ACC112 (cell line): ENCODE data around the gene IRX4.

Source experiments
- H2AFZ ChIP-seq: fragments of 200-600 bp; sonication (generic); one replicate; pipeline ENCODE4 v1.6.0; 2017; ENCODE audit warnings: antibody characterized with exemption, low read length; ENCODE audit not compliant: unreplicated experiment
- H3K27ac ChIP-seq: fragments of 200-600 bp; sonication (generic); 2 replicates; pipeline ENCODE4 v1.5.1; 2014; ENCODE audit warnings: low read depth, mild to moderate bottlenecking, antibody characterized with exemption, low read length, moderate library complexity
- H3K27me3 ChIP-seq: fragments of 200-600 bp; sonication (generic); 2 replicates; pipeline ENCODE4 v1.6.1; 2014; ENCODE audit warnings: mild to moderate bottlenecking, antibody characterized with exemption, low read length, moderate library complexity, mixed read lengths; ENCODE audit not compliant: insufficient read depth
- H3K36me3 ChIP-seq: fragments of 200-600 bp; sonication (generic); 2 replicates; pipeline ENCODE4 v1.6.1; 2016; ENCODE audit warnings: mild to moderate bottlenecking, antibody characterized with exemption, low read length, moderate library complexity, mixed read lengths; ENCODE audit not compliant: insufficient read depth
- H3K4me1 ChIP-seq: fragments of 200-600 bp; sonication (generic); one replicate; pipeline ENCODE4 v1.6.1; 2016; ENCODE audit warnings: low read length, mixed read lengths; ENCODE audit not compliant: insufficient read depth, unreplicated experiment, control insufficient read depth
- H3K4me3 ChIP-seq: fragments of 200-600 bp; sonication (generic); 2 replicates; pipeline ENCODE4 v1.5.1; 2014; ENCODE audit warnings: mild to moderate bottlenecking, low read depth, low read length
- H3K79me2 ChIP-seq: fragments of 200-600 bp; sonication (generic); one replicate; pipeline ENCODE4 v1.6.0; 2016; ENCODE audit warnings: low read length; ENCODE audit not compliant: control insufficient read depth, unreplicated experiment, insufficient read depth

The IRX4 gene

DNA sequence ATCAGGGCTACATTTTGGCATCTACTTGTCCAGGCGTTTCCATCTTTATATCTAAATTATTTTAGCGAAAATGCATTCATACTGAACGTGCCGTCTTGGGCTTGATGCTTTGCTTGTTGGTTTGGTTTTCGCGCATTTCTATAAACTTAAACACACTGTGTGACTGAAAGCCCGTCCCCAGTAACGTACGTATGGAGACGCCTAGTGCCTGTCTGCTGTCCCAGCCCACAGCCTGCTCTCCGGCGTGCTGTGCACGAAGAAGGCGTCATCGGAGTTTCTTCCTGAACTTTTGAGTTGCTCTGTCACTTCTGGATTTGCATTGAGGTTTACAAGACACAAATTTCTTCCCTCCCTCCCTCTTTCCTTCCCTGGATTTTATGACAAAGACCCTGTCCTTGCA, 40.6 kb upstream of the IRX4 start:
- H3K27ac ChIP-seq: no peak overlapping the region
- H3K36me3 ChIP-seq: no peaks in the 10 kb centered on the region
- no peak overlapping the region for H2AFZ ChIP-seq
- H3K4me1 ChIP-seq: no peaks in the 10 kb centered on the region
- no peaks in the 10 kb centered on the region for H3K79me2 ChIP-seq
- no peak overlapping the region for H3K4me3 ChIP-seq
- peaks cover 4% of the 10 kb centered on the region; the same call in 1 of the 2 replicates for H3K27me3 ChIP-seq

DNA sequence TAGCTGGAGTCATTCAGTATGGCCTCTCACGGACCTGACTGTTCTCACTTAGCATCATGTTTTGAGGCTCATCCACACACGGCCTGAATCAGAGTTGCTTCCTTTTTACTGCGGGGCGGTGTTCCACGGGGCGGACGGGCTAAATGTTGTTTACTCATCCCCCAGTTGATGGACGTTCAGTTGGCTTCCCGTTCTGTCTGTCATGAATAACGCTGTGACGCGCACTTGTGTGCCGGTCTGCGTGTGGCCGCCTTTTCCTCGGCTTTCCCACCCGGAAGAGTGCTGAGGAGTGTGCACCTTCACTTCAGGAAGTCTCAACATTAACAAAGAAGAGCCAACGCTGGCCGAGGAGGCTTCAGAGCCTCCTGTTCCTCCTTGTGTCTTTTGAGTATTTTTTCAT, 39.0 kb upstream of the IRX4 start:
- H3K36me3 ChIP-seq: no peaks in the 10 kb centered on the region
- H3K27me3 ChIP-seq: peaks cover 4% of the 10 kb centered on the region; the same call in 1 of the 2 replicates

DNA sequence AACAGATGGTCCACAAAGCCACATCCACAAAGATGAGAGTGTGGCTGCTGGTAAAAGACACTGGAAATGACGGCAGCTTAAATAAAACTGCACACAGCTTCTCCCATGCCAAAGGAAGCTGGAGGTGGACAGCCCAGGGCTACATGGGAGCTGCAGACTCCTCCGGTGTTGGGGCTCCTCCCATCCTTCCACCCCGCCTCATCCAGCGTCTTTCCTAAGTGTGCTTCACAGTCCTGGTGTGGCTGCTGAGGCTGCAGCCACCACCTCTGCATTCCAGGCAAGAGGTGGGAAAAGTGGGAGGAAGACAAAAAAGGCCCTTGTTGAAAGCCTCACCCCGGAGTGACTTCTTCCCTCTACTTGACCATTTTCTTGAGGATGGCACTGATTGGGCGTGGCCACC, 37.0 kb upstream of the IRX4 start:
- no peaks in the 10 kb centered on the region for H3K79me2 ChIP-seq
- H3K27me3 ChIP-seq: peaks cover 4% of the 10 kb centered on the region; the same call in 1 of the 2 replicates
- no peak overlapping the region for H2AFZ ChIP-seq
- no peaks in the 10 kb centered on the region for H3K4me1 ChIP-seq
- no peak overlapping the region for H3K4me3 ChIP-seq
- H3K36me3 ChIP-seq: no peaks in the 10 kb centered on the region
- no peak overlapping the region for H3K27ac ChIP-seq

More for the DNA sequence above, 39.0 kb upstream of the IRX4 start:
- Histone ChIP-seq H2AFZ (no peak overlapping the region), H3K4me3 (no peak overlapping the region), H3K79me2 (no peaks in the 10 kb centered on the region), H3K27ac (no peak overlapping the region), H3K4me1 (no peaks in the 10 kb centered on the region)

DNA sequence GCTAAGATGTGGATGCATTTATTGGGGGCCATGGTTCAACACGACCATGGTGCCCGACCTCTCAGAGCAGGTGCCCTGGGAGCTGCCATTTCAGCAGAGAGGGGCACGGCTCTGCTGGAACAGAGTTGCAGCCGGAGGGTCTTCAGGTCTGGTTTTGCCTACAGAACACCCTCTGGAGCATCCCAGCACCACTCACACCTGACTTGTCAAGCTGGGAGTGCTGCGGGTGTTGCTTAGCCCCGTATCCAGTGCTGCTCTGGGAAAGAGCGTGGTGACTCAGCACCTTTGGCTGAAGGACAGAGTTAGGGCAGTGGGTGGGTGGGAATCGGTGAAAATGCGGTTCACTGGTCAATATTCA, 36.5 kb upstream of the IRX4 start:
- H3K36me3 ChIP-seq: no peaks in the 10 kb centered on the region
- H3K27me3 ChIP-seq: peaks cover 9% of the 10 kb centered on the region; the same call in 1 of the 2 replicates
- H2AFZ ChIP-seq: no peak overlapping the region

DNA sequence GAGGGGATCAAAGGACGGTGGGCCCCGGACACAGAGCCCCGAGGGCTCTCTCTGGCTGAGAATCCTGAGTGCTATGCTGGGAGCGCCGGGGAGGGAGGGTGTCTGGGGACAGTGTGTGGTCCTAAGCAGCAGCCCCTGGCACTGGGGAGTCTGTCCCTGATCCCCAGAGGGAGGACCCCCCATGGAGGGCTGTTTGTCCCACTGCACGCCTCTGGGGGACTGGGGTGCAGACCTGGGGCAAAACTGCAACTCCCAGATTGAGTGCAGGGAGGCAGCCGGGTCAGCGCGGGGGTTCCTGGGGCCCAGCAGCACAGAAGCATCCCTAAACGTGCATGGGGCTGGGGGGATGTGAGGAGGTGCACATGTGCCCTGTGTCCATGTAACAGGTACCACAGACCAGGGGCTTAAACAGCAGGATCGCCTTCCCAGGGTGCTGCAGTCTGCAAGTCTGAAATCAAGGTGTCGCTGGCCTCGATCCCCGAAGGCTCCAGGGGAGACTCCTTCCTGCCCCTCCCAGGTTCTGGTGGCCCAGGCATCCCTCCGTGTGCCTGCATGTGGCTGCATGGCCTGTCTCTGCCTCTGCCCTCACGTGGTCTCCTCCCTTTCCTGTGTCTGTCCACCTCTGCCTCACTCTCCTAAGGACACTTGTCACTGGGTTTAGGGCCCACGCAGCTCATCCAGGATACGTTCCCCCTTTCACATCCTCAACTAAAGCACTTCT, 35.9 kb upstream of the IRX4 start:
- H3K27me3 ChIP-seq: peaks cover 6% of the 10 kb centered on the region; the same call in 1 of the 2 replicates
- no peaks in the 10 kb centered on the region for H3K4me1 ChIP-seq
- no peaks in the 10 kb centered on the region for H3K36me3 ChIP-seq
- no peak overlapping the region for H2AFZ ChIP-seq
- no peaks in the 10 kb centered on the region for H3K79me2 ChIP-seq
- H3K27ac ChIP-seq: no peak overlapping the region
- no peak overlapping the region for H3K4me3 ChIP-seq

More for the DNA sequence above, 36.5 kb upstream of the IRX4 start:
- no peaks in the 10 kb centered on the region for H3K4me1 ChIP-seq
- H3K27ac ChIP-seq: no peak overlapping the region
- H3K79me2 ChIP-seq: no peaks in the 10 kb centered on the region
- H3K4me3 ChIP-seq: no peak overlapping the region

DNA sequence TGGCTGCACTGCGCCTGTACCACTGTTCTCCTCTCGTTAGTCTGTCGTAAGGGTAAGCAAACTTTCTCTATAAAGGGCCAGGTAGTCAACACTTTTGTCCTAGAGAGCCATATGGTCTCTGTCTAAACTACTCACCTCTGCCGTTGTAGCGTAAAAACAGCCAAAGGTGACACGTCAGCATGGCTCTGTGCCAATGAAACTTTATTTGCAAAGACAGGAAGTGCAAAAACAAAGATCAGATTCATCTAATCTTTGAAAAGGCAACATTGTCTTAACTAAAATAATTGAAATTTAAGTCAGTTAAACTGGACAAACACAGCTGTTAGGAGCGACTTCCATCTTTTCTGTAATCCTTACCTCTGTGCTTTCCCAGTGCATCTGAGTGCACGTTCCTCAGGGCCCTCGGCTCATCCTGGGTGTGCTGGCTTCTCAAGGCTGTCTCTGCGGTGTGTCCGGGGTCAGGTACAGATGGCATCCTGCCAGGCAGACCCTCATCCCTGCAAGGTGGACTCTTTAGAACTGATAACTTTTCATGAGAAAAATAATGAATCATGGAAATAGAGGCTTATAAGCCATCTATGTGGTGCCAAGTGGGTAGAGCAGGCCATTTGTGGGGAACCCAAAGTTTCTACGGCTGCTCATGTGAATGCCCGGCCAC, 35.2 kb upstream of the IRX4 start:
- Histone ChIP-seq H3K4me1 (no peaks in the 10 kb centered on the region), H3K4me3 (no peak overlapping the region), H3K36me3 (no peaks in the 10 kb centered on the region), H3K27me3 (peaks cover 6% of the 10 kb centered on the region; the same call in 1 of the 2 replicates), H3K79me2 (no peaks in the 10 kb centered on the region), H3K27ac (no peak overlapping the region), H2AFZ (no peak overlapping the region)

DNA sequence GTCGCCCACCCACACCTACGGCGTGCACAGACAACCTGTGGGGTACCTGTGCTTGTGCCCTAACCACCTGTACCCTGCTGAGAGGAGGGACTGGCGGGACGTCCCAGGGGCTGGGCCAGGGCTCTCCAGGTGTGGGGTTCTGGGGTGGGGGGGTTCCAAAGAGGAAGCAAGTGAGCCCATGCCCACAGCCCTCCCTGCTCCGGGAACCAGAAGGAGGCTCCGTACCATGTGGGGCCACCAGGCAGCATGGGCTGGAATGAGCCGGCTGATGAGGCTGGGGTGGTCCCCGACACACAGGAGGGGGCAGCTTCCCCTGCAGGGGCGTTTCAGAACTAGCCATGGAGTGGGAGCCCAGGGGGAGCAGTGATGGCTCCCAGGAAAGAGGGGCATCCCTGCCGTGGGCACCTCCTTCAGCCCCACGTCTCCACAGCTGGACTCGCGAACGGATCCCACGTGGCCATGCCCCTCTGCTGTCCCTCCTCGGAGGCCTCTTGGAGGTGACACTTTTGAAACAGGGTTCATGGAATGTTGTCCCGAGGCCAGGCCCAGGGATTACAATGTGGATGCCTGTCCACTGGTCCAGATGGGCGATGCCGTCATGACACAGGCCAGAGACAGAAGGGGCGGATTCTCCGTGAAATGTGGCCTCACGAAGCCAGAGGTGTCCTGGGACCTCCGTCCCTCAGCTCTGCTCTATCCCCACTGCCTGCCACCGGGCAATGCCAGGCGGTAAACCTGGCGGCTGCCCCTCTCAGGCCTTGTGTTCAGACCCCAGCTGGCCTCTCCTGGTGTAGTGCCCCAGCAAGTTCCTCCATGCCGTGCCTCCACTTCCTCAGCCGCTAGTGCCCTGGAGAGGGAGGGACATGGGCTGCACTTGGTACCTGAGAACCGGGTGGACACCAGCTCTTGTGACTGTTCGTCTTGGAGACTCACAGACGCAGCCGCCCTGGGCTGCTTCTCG, 33.6 kb upstream of the IRX4 start:
- no peak overlapping the region for H3K27ac ChIP-seq
- H3K4me1 ChIP-seq: no peaks in the 10 kb centered on the region
- H3K79me2 ChIP-seq: no peaks in the 10 kb centered on the region
- no peak overlapping the region for H2AFZ ChIP-seq
- H3K4me3 ChIP-seq: no peak overlapping the region
- H3K36me3 ChIP-seq: no peaks in the 10 kb centered on the region
- H3K27me3 ChIP-seq: peaks cover 6% of the 10 kb centered on the region; the same call in 1 of the 2 replicates

DNA sequence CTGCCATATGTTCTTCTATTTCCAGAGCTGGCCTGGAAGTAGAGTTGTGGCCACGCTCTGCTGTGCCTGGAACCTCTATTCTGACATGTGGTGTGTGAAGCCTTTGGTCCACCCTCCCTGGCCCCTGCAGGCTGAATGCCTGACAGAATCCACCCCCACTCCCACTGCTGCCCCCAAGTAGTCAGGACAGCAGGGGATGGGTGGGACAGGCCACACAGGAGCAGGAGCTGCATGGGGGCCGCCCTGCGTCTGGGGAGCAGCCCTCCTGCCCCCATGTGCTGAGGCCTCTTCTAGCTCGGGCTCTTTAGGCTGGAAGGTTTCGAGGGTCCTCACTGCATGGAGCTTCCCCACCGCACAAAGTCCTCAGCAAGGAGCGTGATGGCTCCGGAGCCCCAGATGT, 32.6 kb upstream of the IRX4 start:
- Histone ChIP-seq H3K4me1 (no peaks in the 10 kb centered on the region), H3K27me3 (peaks cover 6% of the 10 kb centered on the region; the same call in 1 of the 2 replicates)

DNA sequence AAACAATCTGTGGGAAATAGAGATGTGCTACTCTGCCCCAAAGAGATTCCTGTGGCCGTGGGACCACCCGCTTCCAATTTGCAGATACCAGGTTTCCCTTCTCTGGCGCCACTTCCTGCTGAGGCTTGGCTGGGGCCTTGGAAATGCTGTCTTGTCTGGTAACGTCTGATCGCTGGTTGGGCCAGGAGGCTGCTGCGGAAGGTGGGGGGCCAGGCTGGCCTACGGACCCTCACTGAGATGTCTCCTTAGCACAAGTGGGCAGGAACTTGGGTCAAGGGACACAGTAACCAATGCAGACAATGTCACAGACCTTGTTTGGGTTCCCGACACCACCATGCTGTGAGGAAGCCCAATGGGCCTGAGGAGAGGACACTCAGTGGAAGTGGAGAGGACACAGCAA, 31.7 kb upstream of the IRX4 start:
- no peak overlapping the region for H3K27ac ChIP-seq
- no peaks in the 10 kb centered on the region for H3K79me2 ChIP-seq
- H3K36me3 ChIP-seq: no peaks in the 10 kb centered on the region
- no peak overlapping the region for H2AFZ ChIP-seq
- H3K4me3 ChIP-seq: no peak overlapping the region
- H3K27me3 ChIP-seq: peaks cover 6% of the 10 kb centered on the region; the same call in 1 of the 2 replicates
- H3K4me1 ChIP-seq: no peaks in the 10 kb centered on the region

More for the DNA sequence above, 32.6 kb upstream of the IRX4 start:
- Histone ChIP-seq H3K4me3 (no peak overlapping the region), H3K27ac (no peak overlapping the region), H3K36me3 (no peaks in the 10 kb centered on the region), H3K79me2 (no peaks in the 10 kb centered on the region), H2AFZ (no peak overlapping the region)

DNA sequence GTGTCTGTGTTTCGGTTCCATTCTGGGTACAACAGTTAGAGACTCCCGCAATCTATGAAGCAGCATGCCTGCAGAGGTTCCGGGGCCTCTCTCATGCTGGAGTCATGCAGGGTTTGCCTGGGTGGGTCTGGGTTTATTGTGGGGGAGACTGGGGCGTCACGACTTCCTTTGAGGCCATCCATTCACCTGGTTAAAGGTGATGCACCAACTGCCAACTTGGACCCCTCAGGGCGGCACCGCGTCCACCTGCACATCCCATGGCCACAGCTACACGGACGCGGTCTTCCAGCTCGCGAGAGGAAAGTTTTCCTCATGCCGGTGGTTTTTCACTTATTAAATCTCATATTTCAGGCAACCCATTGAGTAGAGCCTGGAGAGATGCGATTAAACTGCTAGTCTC, 30.9 kb upstream of the IRX4 start:
- Histone ChIP-seq H3K27ac (no peak overlapping the region), H3K36me3 (no peaks in the 10 kb centered on the region), H3K27me3 (peaks cover 6% of the 10 kb centered on the region; the same call in 1 of the 2 replicates), H3K4me3 (no peak overlapping the region), H2AFZ (no peak overlapping the region), H3K4me1 (no peaks in the 10 kb centered on the region), H3K79me2 (no peaks in the 10 kb centered on the region)
